Measurements from ENCODE around the gene DHRSX.

GRCh38 chrX:2320089-2320488 lies 180.7 kb downstream of the DHRSX start:
- no peak for TF ChIP-seq CTCF (IDR thresholded peaks at IDR 0.05)
- TF ChIP-seq POLR2A (IDR thresholded peaks at IDR 0.05): no peak

Data from thyroid gland (tissue), 4 donors.